A549 (cell line): Measurements from ENCODE around the gene NUP88. TPM values are rescaled to one million over a fixed set of nuclear protein-coding genes. Genes with fewer than 3 reads are reported as not detected.

ENCODE experiments used
- ATAC-seq, 2 experiments: fragments of 200-7000 bp in 1 of 2; fragments of >200 bp in 1 of 2; cut with Nextera tagmentation in 1 of 2; cut with Tn5 transposase in 1 of 2; 3 replicates each; pipeline versions ENCODE4 v1.8.0 to v1.9.1; 2018 to 2020; ENCODE audit warnings: mild to moderate bottlenecking in 1 of 2, moderate library complexity in 1 of 2
- CTCF ChIA-PET: fragments of 300-600 bp; sonication (Branson Sonifier 250); formaldehyde crosslinking; extraction: SDS; loops from one replicate; lab custom pipeline; 2021; ENCODE audit warnings: antibody characterized with exemption, inconsistent platforms; lab: Yijun Ruan, JAX
- POLR2A ChIA-PET: fragments of 350-600 bp; formaldehyde crosslinking; extraction: SDS; loops from one replicate; lab custom pipeline; 2021; ENCODE audit warnings: antibody characterized with exemption, inconsistent platforms; lab: Yijun Ruan, JAX
- DNase-seq, 2 experiments: peaks; one replicate each; pipeline versions ENCODE4 v3.0.0 to v3.0.0-alpha.2; 2011 to 2016; ENCODE audit warnings: low read depth in 1 of 2, low spot score in 1 of 2
- FAIRE-seq: peaks from 2 replicates; lab custom pipeline; 2011; peaks lifted over from hg19 to GRCh38; lab: Jason Lieb, UNC
- H3K27ac ChIP-seq, 2 experiments: fragments of >200 bp; sonication (Bioruptor Twin); formaldehyde crosslinking; 3 replicates each; pipeline ENCODE4 v1.5.1; 2016 to 2017
- H3K4me1 ChIP-seq: fragments of >200 bp; sonication (Bioruptor Twin); formaldehyde crosslinking; 3 replicates; pipeline ENCODE4 v1.6.1; 2016
- H3K4me2 ChIP-seq: fragments of >200 bp; sonication (Bioruptor Twin); formaldehyde crosslinking; 3 replicates; pipeline ENCODE4 v1.6.1; 2016
- H3K4me3 ChIP-seq: fragments of >200 bp; sonication (Bioruptor Twin); formaldehyde crosslinking; 3 replicates; pipeline ENCODE4 v1.5.1; 2016
- H3K9me3 ChIP-seq: fragments of >200 bp; sonication (Bioruptor Twin); formaldehyde crosslinking; 3 replicates; pipeline ENCODE4 v1.6.1; 2016
- CHD2 ChIP-seq: fragments of 150-350 bp; IDR thresholded peaks from 2 replicates; pipeline ENCODE4 v1.6.1; 2014; ENCODE audit warnings: low read length; ENCODE audit not compliant: partially characterized antibody
- CHD4 ChIP-seq: fragments of 200-600 bp; sonication (generic); IDR thresholded peaks from 2 replicates; pipeline ENCODE4 v1.6.1; 2016; ENCODE audit warnings: antibody characterized with exemption, mild to moderate bottlenecking, borderline replicate concordance
- CTCF ChIP-seq: fragments of >200 bp; sonication (Bioruptor Twin); formaldehyde crosslinking; IDR thresholded peaks from 3 replicates; pipeline ENCODE4 v1.5.1; 2016
- E2F6 ChIP-seq: IDR thresholded peaks from 2 replicates; pipeline ENCODE4 v1.6.1; 2012; ENCODE audit warnings: low read depth, borderline replicate concordance
- ELK1 ChIP-seq: fragments of 150-350 bp; IDR thresholded peaks from 2 replicates; pipeline ENCODE4 v1.6.1; 2014; ENCODE audit warnings: low read depth, mild to moderate bottlenecking, low read length
- EP300 ChIP-seq, 2 experiments: fragments of >200 bp; sonication (Bioruptor Twin); formaldehyde crosslinking; IDR thresholded peaks; 2 replicates in 1 of 2; 3 replicates in 1 of 2; pipeline ENCODE4 v1.6.1; 2016 to 2017
- FOSL2 ChIP-seq, 2 experiments: fragments of 450-650 bp in 1 of 2; fragments of >200 bp in 1 of 2; sonication (Bioruptor Twin) in 1 of 2; formaldehyde crosslinking; IDR thresholded peaks; 2 replicates each; pipeline versions ENCODE4 v1.5.0 to v1.6.1; 2016 to 2020; ENCODE audit warnings: mild to moderate bottlenecking in 1 of 2, moderate library complexity in 1 of 2
- HDAC2 ChIP-seq: fragments of 200-600 bp; sonication (generic); IDR thresholded peaks from 2 replicates; pipeline ENCODE4 v1.6.1; 2016
- HMGXB4 ChIP-seq: fragments of 250-450 bp; sonication (Bioruptor Pico); IDR thresholded peaks from 2 replicates; pipeline ENCODE4 v1.5.0; 2021; ENCODE audit warnings: mild to moderate bottlenecking, moderate library complexity, borderline replicate concordance
- HOXA7 ChIP-seq: fragments of 250-450 bp; sonication (Bioruptor Pico); IDR thresholded peaks from 2 replicates; pipeline ENCODE4 v1.5.0; 2020; ENCODE audit warnings: mild to moderate bottlenecking, moderate library complexity
- HOXB5 ChIP-seq: fragments of 250-450 bp; sonication (Bioruptor Pico); IDR thresholded peaks from 2 replicates; pipeline ENCODE4 v1.5.0; 2020; ENCODE audit warnings: mild to moderate bottlenecking, moderate library complexity
- JUN ChIP-seq, 2 experiments: fragments of >200 bp; sonication (Bioruptor Twin); formaldehyde crosslinking; IDR thresholded peaks; 2 replicates in 1 of 2; 3 replicates in 1 of 2; pipeline ENCODE4 v1.6.1; 2016 to 2017
- KDM5A ChIP-seq: fragments of 200-600 bp; sonication (generic); IDR thresholded peaks from 2 replicates; pipeline ENCODE4 v1.6.1; 2016; ENCODE audit warnings: antibody characterized with exemption, mild to moderate bottlenecking
- MAFK ChIP-seq: fragments of 450-650 bp; IDR thresholded peaks from 2 replicates; pipeline ENCODE4 v1.6.1; 2014; ENCODE audit not compliant: partially characterized antibody
- MAX ChIP-seq: IDR thresholded peaks from 2 replicates; pipeline ENCODE4 v1.6.1; 2012
- MYC ChIP-seq: IDR thresholded peaks from 2 replicates; pipeline ENCODE4 v1.6.1; 2012; ENCODE audit warnings: mild to moderate bottlenecking, inconsistent platforms, low read length, improper control_type of control experiment, borderline replicate concordance
- PBX3 ChIP-seq: IDR thresholded peaks from 2 replicates; pipeline ENCODE4 v1.6.1; 2012
- PHF8 ChIP-seq: fragments of 200-600 bp; sonication (generic); IDR thresholded peaks from 2 replicates; pipeline ENCODE4 v1.6.1; 2016; ENCODE audit warnings: low read depth, mild to moderate bottlenecking, antibody characterized with exemption, moderate library complexity, borderline replicate concordance
- POLR2A ChIP-seq: IDR thresholded peaks from 2 replicates; pipeline ENCODE4 v1.6.1; 2012; ENCODE audit warnings: mild to moderate bottlenecking, low read length
- RAD21 ChIP-seq, 2 experiments: fragments of >200 bp in 1 of 2; sonication (Bioruptor Twin) in 1 of 2; formaldehyde crosslinking in 1 of 2; IDR thresholded peaks in 1 of 2; conservative IDR thresholded peaks in 1 of 2; 2 replicates in 1 of 2; 3 replicates in 1 of 2; pipeline ENCODE4 v1.6.1; 2012 to 2018; ENCODE audit warnings: inconsistent platforms in 1 of 2
- RARB ChIP-seq: fragments of 250-450 bp; sonication (Bioruptor Pico); IDR thresholded peaks from 2 replicates; pipeline ENCODE4 v1.8.0; 2021; ENCODE audit warnings: mild to moderate bottlenecking, moderate library complexity
- RCOR1 ChIP-seq: fragments of 150-350 bp; IDR thresholded peaks from 2 replicates; pipeline ENCODE4 v1.6.1; 2014; ENCODE audit warnings: antibody characterized with exemption, low read length, low read depth
- REST ChIP-seq: fragments of 200-600 bp; sonication (generic); IDR thresholded peaks from 2 replicates; pipeline ENCODE4 v1.6.1; 2016; ENCODE audit warnings: antibody characterized with exemption, mild to moderate bottlenecking, moderate library complexity
- RFX5 ChIP-seq: fragments of 450-650 bp; IDR thresholded peaks from 2 replicates; pipeline ENCODE4 v1.7.1; 2014; ENCODE audit warnings: antibody characterized with exemption, mild to moderate bottlenecking, moderate library complexity
- SMC3 ChIP-seq: fragments of >200 bp; sonication (Bioruptor Twin); formaldehyde crosslinking; IDR thresholded peaks from 3 replicates; pipeline ENCODE4 v1.6.1; 2018; ENCODE audit warnings: inconsistent platforms
- TP53 ChIP-seq: fragments of 250-450 bp; sonication (Bioruptor Pico); IDR thresholded peaks from 2 replicates; pipeline ENCODE4 v1.5.0; 2021; ENCODE audit warnings: mild to moderate bottlenecking, moderate library complexity
- ZC3H11A ChIP-seq: fragments of 450-650 bp; IDR thresholded peaks from 2 replicates; pipeline ENCODE4 v1.6.1; 2014; ENCODE audit warnings: antibody characterized with exemption, mild to moderate bottlenecking
- ZSCAN20 ChIP-seq: fragments of 250-450 bp; sonication (Bioruptor Pico); IDR thresholded peaks from 2 replicates; pipeline ENCODE4 v1.8.0; 2022; ENCODE audit warnings: mild to moderate bottlenecking, moderate library complexity
- WGBS: methylation state at CpG from one replicate; pipeline ENCODE4 v1.1.6; 2017; ENCODE audit errors: missing lambda C conversion rate; 5-methylcytosine and 5-hydroxymethylcytosine counted together
- polyA plus RNA-seq, 4 experiments: library from polyadenylated mRNA; depleted of rRNA in 3 of 4; stranded (reverse); fragments of >200 nt; fragmentation: RNase III in 1 of 4; extraction: RNeasy Plus Mini Kit Qiagen cat#74134 plus additional on column Dnase treatment in 1 of 4; gene quantifications; 2 replicates in 3 of 4; 3 replicates in 1 of 4; pipeline ENCODE4 v1.2.3, GENCODE V29; 2011 to 2017

The NUP88 gene
- polyA plus RNA-seq, 2 of the 4 experiments (the other 2 are of a cell fraction): 121 to 180 TPM

- ATAC-seq: peak; percentile 93 to 94
- peaks cover 29% of the 10 kb centered on the region for H3K4me1 ChIP-seq
- DNase-seq: peak; percentile 96 to 97
- peak within 1 kb of the TSS; percentile 77 for H3K4me3 ChIP-seq
- FAIRE-seq: peak; percentile 63
- ChIA-PET POLR2A (interaction anchor here (0.6 to 1.4 kb wide), 12 partner anchors 10 to 335 kb away, joined by 3 to 17 read pairs (median 5); partner anchors contain the start of genes DERL2, DHX33, MIS12 and NUP88), CTCF (interaction anchor here (0.5 to 10.9 kb wide), 65 partner anchors 11 to 1717 kb away, joined by 3 to 178 read pairs (median 4); partner anchors contain the start of genes AIPL1, DERL2, DHX33 and MIS12)
- H3K27ac ChIP-seq: peak within 1 kb of the TSS; percentile 92 to 97
- peak within 1 kb of the TSS; percentile 82 for H3K4me2 ChIP-seq
- WGBS: 2% methylated on average over 65 of the region's 75 CpGs
- H3K9me3 ChIP-seq: no peaks in the 10 kb centered on the region
- TF ChIP-seq CTCF (peak; percentile 99), TP53 (0 out of 2 replicates have a peak, but pooled peaks have one; percentile 22), RAD21 (conservative IDR thresholded peaks at IDR 0.05 in 1 of 2, IDR thresholded peaks at IDR 0.05 in 1 of 2) (peak; percentile 74 to 81), HMGXB4 (CRISPR knock-in tag) (peak; percentile 81; the same call in 1 of the 2 replicates), MAX (peak; percentile 99), EP300 (IDR thresholded peaks at IDR 0.05) (no peak), ZC3H11A (no peak), RFX5 (peak; percentile 67), JUN (IDR thresholded peaks at IDR 0.05) (peak; percentile 88 to 98), PHF8 (peak; percentile 98), HOXA7 (CRISPR knock-in tag) (no peak), HOXB5 (0 out of 2 replicates have a peak, but pooled peaks have one; percentile 20), SMC3 (peak; percentile 89), RARB (CRISPR knock-in tag) (no peak), FOSL2 (IDR thresholded peaks at IDR 0.05) (no peak), FOSL2 (CRISPR knock-in tag; IDR thresholded peaks at IDR 0.05) (no peak), RCOR1 (no peak), REST (no peak), ELK1 (0 out of 2 replicates have a peak, but pooled peaks have one; percentile 21), MYC (peak; percentile 84), KDM5A (peak; percentile 52; the same call in 1 of the 2 replicates), E2F6 (peak; percentile 87), ZSCAN20 (CRISPR knock-in tag) (no peak), CHD2 (no peak), CHD4 (no peak), POLR2A (peak; percentile 93), MAFK (no peak), PBX3 (no peak), HDAC2 (peak; percentile 21; the same call in 1 of the 2 replicates)
Observed at GRCh38 chr17:5438716-5439445, 19.4 kb upstream of the NUP88 start, which contains the start of gene C1QBP. Gene C1QBP, minus strand, starts transcription at chr17:5439155. Its CDS starts 82 bp downstream, at chr17:5439073.
